Keratinocyte (primary cell): ENCODE results near the gene PPFIBP2.

Experiments
- EZH2 ChIP-seq: IDR thresholded peaks from one replicate; pipeline ENCODE4 v1.6.1; 2012; ENCODE audit warnings: inconsistent platforms, mild to moderate bottlenecking, low read length, moderate library complexity
- TF ChIP-seq, protein P1 (sequence below), 3 experiments: IDR thresholded peaks in 1 of 3; conservative IDR thresholded peaks in 1 of 3; optimal IDR thresholded peaks in 1 of 3; 2 replicates in 2 of 3; 3 replicates in 1 of 3; pipeline versions ENCODE3 to v1.5.1; 2011; ENCODE audit warnings: low read length in 3 of 3, mild to moderate bottlenecking in 3 of 3, moderate library complexity in 2 of 3, control low read depth in 1 of 3, inconsistent platforms in 1 of 3; ENCODE audit not compliant: insufficient read depth in 2 of 3; ENCODE audit errors: extremely low read depth in 1 of 3

- TF ChIP-seq, protein P1, sequence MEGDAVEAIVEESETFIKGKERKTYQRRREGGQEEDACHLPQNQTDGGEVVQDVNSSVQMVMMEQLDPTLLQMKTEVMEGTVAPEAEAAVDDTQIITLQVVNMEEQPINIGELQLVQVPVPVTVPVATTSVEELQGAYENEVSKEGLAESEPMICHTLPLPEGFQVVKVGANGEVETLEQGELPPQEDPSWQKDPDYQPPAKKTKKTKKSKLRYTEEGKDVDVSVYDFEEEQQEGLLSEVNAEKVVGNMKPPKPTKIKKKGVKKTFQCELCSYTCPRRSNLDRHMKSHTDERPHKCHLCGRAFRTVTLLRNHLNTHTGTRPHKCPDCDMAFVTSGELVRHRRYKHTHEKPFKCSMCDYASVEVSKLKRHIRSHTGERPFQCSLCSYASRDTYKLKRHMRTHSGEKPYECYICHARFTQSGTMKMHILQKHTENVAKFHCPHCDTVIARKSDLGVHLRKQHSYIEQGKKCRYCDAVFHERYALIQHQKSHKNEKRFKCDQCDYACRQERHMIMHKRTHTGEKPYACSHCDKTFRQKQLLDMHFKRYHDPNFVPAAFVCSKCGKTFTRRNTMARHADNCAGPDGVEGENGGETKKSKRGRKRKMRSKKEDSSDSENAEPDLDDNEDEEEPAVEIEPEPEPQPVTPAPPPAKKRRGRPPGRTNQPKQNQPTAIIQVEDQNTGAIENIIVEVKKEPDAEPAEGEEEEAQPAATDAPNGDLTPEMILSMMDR (optimal IDR thresholded peaks at IDR 0.05 in 1 of 3, IDR thresholded peaks at IDR 0.05 in 1 of 3, conservative IDR thresholded peaks at IDR 0.05 in 1 of 3; ENCODE audit: extremely low read depth in 1 of 3, insufficient read depth in 2 of 3, low read length in 3 of 3) = peak in 2 of 3 experiments; percentile 23 to 32
- no peak for TF ChIP-seq EZH2
These were observed 22.3 kb downstream of the PPFIBP2 start for GRCh38 chr11:7536100-7536499.
